Measurements from ENCODE around the gene SMIM12.
A peak's percentile ranks its signal among the peaks of the same experiment; 100 is the strongest.

Gene SMIM12

DNA sequence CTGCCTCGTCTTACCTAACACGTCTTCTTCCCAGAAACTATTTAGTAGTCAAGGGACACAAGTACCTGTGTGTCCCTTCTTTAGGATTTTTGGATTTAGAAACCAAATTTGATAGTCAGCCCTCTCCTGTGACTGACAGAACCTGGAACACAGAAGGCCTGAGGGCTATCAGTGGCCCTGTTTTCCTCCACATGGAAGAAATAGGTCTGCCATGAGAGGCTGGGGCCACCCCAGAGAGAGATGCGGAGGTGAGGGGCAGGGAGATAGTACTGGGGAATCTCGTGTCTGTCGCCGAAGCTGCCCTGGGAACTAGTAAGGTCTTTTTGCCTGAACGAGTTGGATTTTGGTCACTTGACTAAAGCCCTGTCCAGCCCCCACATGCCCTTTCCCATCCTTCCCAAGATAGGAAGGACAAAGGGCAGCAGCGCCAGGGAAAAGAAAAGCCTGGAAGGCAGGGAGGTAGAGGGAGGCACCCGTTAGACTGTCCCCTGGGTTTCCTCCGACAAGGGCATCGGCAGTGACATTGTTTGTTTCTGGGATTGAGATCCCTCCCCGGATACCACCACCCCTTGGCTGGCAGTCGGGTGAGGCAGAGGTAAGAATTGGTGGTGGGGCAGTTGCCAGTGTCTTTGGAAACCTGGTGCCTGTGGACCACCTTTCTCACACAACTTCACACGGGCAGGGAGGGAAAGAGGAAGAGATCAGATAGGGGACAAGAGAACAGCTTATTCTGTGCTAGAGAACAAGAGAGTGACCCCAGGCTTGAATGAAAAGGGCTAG, 19.8 kb downstream of the SMIM12 start:
- Histone ChIP-seq H3K4me3 (ENCODE audit: low read depth in 1 of 2, low read length in 1 of 2) (no peak overlapping the region), H3K27ac (no peak overlapping the region), H3K27me3 (no peaks in the 10 kb centered on the region), H3K36me3 (no peaks in the 10 kb centered on the region), H3K9me3 (no peaks in the 10 kb centered on the region), H3K4me1 (ENCODE audit: control insufficient read depth in 1 of 2, insufficient read depth in 1 of 2, low read depth in 1 of 2, low read length in 1 of 2) (peaks cover 5 to 14% of the 10 kb centered on the region in 2 experiments)
- TF ChIP-seq, protein P1, sequence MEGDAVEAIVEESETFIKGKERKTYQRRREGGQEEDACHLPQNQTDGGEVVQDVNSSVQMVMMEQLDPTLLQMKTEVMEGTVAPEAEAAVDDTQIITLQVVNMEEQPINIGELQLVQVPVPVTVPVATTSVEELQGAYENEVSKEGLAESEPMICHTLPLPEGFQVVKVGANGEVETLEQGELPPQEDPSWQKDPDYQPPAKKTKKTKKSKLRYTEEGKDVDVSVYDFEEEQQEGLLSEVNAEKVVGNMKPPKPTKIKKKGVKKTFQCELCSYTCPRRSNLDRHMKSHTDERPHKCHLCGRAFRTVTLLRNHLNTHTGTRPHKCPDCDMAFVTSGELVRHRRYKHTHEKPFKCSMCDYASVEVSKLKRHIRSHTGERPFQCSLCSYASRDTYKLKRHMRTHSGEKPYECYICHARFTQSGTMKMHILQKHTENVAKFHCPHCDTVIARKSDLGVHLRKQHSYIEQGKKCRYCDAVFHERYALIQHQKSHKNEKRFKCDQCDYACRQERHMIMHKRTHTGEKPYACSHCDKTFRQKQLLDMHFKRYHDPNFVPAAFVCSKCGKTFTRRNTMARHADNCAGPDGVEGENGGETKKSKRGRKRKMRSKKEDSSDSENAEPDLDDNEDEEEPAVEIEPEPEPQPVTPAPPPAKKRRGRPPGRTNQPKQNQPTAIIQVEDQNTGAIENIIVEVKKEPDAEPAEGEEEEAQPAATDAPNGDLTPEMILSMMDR (IDR thresholded peaks at IDR 0.05), result no peak

- Histone ChIP-seq H3K36me3 (no peaks in the 10 kb centered on the region), H3K27ac (peak overlapping the region; percentile 43), H3K4me3 (ENCODE audit: low read depth in 1 of 2, low read length in 1 of 2) (no peak overlapping the region), H3K4me1 (ENCODE audit: control insufficient read depth in 1 of 2, insufficient read depth in 1 of 2, low read depth in 1 of 2, low read length in 1 of 2) (peaks cover 0 to 17% of the 10 kb centered on the region in 2 experiments), H3K9me3 (no peaks in the 10 kb centered on the region), H3K27me3 (no peaks in the 10 kb centered on the region)
- TF ChIP-seq, protein P1 (IDR thresholded peaks at IDR 0.05), result no peak
Measured at GRCh38 chr1:34833711-34834110, 25.8 kb downstream of the SMIM12 start.

DNA sequence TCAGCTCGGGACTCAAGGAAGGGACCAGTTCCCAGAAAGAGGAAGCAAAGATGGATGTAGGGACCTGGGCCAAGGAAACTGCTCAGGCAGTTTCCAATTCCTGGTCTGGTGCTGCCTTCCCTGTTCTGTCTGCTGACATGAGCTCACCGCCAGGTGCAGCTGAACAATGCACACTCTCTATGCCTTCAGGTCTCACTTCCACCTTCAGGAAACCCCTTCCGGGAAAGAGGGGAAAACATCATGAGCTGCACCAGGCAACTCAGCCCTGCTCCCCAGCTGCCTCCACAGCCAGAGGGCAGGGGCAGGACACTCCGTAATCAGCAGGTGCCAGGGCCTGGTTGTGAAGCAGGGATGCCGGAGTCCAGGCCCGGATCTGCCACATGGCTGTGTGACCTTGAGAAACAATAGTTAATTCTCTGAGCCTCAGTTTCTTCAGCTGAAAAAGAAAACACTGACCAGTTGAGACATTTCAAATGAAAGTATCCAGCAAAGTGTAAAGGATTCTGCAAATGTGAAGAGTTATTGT, 27.8 kb downstream of the SMIM12 start:
- H3K27ac ChIP-seq, result no peak overlapping the region
- no peak overlapping the region for H3K4me3 ChIP-seq (ENCODE audit: low read depth in 1 of 2, low read length in 1 of 2)
- H3K36me3 ChIP-seq, result no peaks in the 10 kb centered on the region
- TF ChIP-seq, protein P1 (IDR thresholded peaks at IDR 0.05), result no peak
- H3K27me3 ChIP-seq, result no peaks in the 10 kb centered on the region
- H3K9me3 ChIP-seq, result no peaks in the 10 kb centered on the region
- peaks cover 0 to 17% of the 10 kb centered on the region in 2 experiments for H3K4me1 ChIP-seq (ENCODE audit: control insufficient read depth in 1 of 2, insufficient read depth in 1 of 2, low read depth in 1 of 2, low read length in 1 of 2)

DNA sequence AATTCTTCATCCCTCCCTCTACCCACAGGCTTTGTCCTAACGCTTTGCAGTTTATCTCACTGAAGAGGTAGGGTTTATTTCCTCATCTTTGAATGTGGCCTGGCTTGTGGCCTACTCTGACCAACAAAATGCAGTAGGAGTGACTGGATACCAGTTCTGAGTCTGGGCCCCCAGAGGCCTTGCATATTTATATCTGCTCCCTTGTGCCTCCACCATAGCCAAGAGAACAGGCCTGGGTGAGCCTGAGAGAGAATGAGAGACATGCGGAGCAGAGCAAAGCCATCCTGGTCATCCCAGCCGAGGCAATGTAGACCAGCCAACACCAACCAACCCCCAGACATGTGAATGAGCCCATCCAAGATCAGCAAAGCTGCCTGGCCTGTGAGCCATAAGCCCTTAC, 30.3 kb downstream of the SMIM12 start:
- H3K27me3 ChIP-seq, result no peaks in the 10 kb centered on the region
- no peaks in the 10 kb centered on the region for H3K9me3 ChIP-seq
- no peak overlapping the region for H3K4me3 ChIP-seq (ENCODE audit: low read depth in 1 of 2, low read length in 1 of 2)
- TF ChIP-seq, protein P1 (IDR thresholded peaks at IDR 0.05), result no peak
- H3K4me1 ChIP-seq (ENCODE audit: control insufficient read depth in 1 of 2, insufficient read depth in 1 of 2, low read depth in 1 of 2, low read length in 1 of 2), result peaks cover 0 to 16% of the 10 kb centered on the region in 2 experiments
- no peaks in the 10 kb centered on the region for H3K36me3 ChIP-seq
- no peak overlapping the region for H3K27ac ChIP-seq

DNA sequence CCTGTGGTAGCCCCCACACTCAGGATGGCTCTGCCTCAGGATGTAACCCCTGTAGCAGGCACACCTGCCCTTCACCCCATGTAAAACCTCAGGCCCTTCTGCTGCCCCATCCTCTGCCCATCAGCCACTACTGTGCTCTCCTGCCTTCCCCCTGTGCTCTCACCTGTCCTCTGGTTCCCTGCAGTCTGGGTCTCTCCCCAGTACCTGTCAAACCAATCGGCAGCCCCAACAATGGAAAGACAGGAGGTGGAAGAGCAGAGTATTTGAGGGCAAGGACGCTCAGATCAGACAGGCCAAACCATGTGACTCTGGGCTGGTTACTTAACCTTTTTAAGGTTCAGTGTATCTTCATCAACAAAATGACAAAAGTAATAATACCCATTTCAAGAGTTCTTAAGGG, 30.9 kb downstream of the SMIM12 start:
- no peak overlapping the region for H3K27ac ChIP-seq
- peaks cover 0 to 13% of the 10 kb centered on the region in 2 experiments for H3K4me1 ChIP-seq (ENCODE audit: control insufficient read depth in 1 of 2, insufficient read depth in 1 of 2, low read depth in 1 of 2, low read length in 1 of 2)
- no peaks in the 10 kb centered on the region for H3K36me3 ChIP-seq
- H3K9me3 ChIP-seq, result no peaks in the 10 kb centered on the region
- TF ChIP-seq, protein P1 (IDR thresholded peaks at IDR 0.05), result no peak
- H3K4me3 ChIP-seq (ENCODE audit: low read depth in 1 of 2, low read length in 1 of 2), result no peak overlapping the region
- no peaks in the 10 kb centered on the region for H3K27me3 ChIP-seq

Data from neutrophil (primary cell).